ENCODE results near the gene PRRT4. TPM values are rescaled to one million over a fixed set of nuclear protein-coding genes. Genes with fewer than 3 reads are reported as not detected.

Gene PRRT4
- total and polyA plus RNA-seq, 2 of the 13 experiments (the other 11 are each of a cell fraction or from before 2014, with no cell fraction given), result not detected

- WGBS (ENCODE audit: low lambda C conversion rate), result 6% methylated on average over 2 of the region's 2 CpGs
- no peak overlapping the region for H2AFZ ChIP-seq (ENCODE audit: low read length)
- POLR2A ChIA-PET, result no interaction called here
Measured at GRCh38 chr7:128356546-128357216, 4.8 kb downstream of the PRRT4 start.

More at GRCh38 chr7:128356546-128357216, 4.8 kb downstream of the PRRT4 start:
- CTCF ChIA-PET (ENCODE audit: low intra/inter-chr PET ratio, low total read pairs), result no interaction called here
- Histone ChIP-seq H3K36me3 (replicated peaks in 1 of 2; ENCODE audit: control insufficient read depth in 1 of 2, insufficient read depth in 2 of 2, low read length in 2 of 2) (no peaks in the 10 kb centered on the region), H3K9me3 (ENCODE audit: low read length) (no peaks in the 10 kb centered on the region), H3K27ac (ENCODE audit: extremely low read length, insufficient read depth, low read length) (no peak overlapping the region), H3K4me2 (ENCODE audit: low read depth, low read length) (no peak overlapping the region), H3K27me3 (ENCODE audit: control insufficient read depth in 1 of 2, insufficient read depth in 2 of 2, low read length in 2 of 2) (peaks cover 18 to 61% of the 10 kb centered on the region in 2 experiments; a peak in 4 of 5 replicates), H3K4me3 (replicated peaks in 1 of 3; ENCODE audit: insufficient read depth in 1 of 3, low read depth in 2 of 3, low read length in 3 of 3) (no peak overlapping the region), H3K79me2 (ENCODE audit: insufficient read depth, low read length) (no peaks in the 10 kb centered on the region), H4K20me1 (ENCODE audit: insufficient read depth, low read length) (no peaks in the 10 kb centered on the region), H3K9ac (ENCODE audit: insufficient read depth, low read depth, low read length) (no peak overlapping the region), H3K4me1 (ENCODE audit: insufficient read depth, low read length) (peaks cover 7% of the 10 kb centered on the region; the same call in 1 of the 2 replicates)
- intact Hi-C loops (cut with micrococcal nuclease; ENCODE audit: unreplicated experiment) (no loop called here), in situ Hi-C loops (cut with HindIII; ENCODE audit: extremely low pct_ligation_motif_present, low pct_unique_long_range_greater_than_20kb) (no loop called here)
- DNase-seq (ENCODE audit: low spot score) (no peak), FAIRE-seq (no peak), ATAC-seq (no peak)
- no TSS peak for BruUV-seq (replicated peaks)
- TF ChIP-seq BCL3 (CRISPR knock-in tag; IDR thresholded peaks at IDR 0.05), result no peak
- no peak for TF ChIP-seq ZBTB49 (CRISPR knock-in tag; IDR thresholded peaks at IDR 0.05; ENCODE audit: borderline replicate concordance)
- TF ChIP-seq NAIF1 (CRISPR knock-in tag; IDR thresholded peaks at IDR 0.05; ENCODE audit: borderline replicate concordance), result no peak
- TF ChIP-seq PBX2 (CRISPR knock-in tag; IDR thresholded peaks at IDR 0.05), result no peak
- TF ChIP-seq CBFB (CRISPR knock-in tag; IDR thresholded peaks at IDR 0.05), result no peak
- no peak for TF ChIP-seq ZBTB21 (CRISPR knock-in tag; IDR thresholded peaks at IDR 0.05)
- TF ChIP-seq CREM (IDR thresholded peaks at IDR 0.05), result no peak
- TF ChIP-seq CREM (CRISPR knock-in tag; IDR thresholded peaks at IDR 0.05), result no peak
- TF ChIP-seq IKZF1 (IDR thresholded peaks at IDR 0.05), result no peak

Data from HepG2 (cell line).